Heart left ventricle (tissue), 13 donors: Measurements from ENCODE around the gene PCDHGB5.

Experiments used
- POLR2A ChIP-seq, 2 donors: fragments of 450-650 bp; IDR thresholded peaks; one replicate each; pipeline ENCODE4 v1.6.1; 2017; ENCODE audit warnings: antibody characterized with exemption in 2 of 2, mild to moderate bottlenecking in 2 of 2, moderate library complexity in 2 of 2
- TF ChIP-seq, protein P1 (sequence below), 12 donors: fragments of 200-600 bp; sonication (generic) in 4 of 12; IDR thresholded peaks; one replicate each; pipeline versions ENCODE4 v1.5.0 to v1.8.0; 2018 to 2022; ENCODE audit warnings: antibody characterized with exemption in 12 of 12, mild to moderate bottlenecking in 5 of 12
- donor health status: ischemic (EF 13 %, LVEDD 7.1; RV severe dilation, severe dysfunction).
- donor health status: DM: no; HTN: yes; CAD: no.
- donor health status: DM: no; HTN: no; CAD: no.
- donor health status: ischemic (EF 25% LVEDD 6.9; RV normal size, moderate dysfunction).
- donor health status: ischemic (EF 25% LVEDD 5.7; RV mildly dilated, moderate dysfunction).
- donor health status: ischemic (EF 35%, LVEDD 5.7; RV mildly dilated, moderate dysfunction).
- donor health status: nonischemic (EF 11% LVEDD 7.7; RV severe dilation, severe dysfunction).
- donor health status: DM: yes; HTN: yes; CAD: no.
- donor health status: PGD.
- donor health status: ischemic (EF 29% LVEDD 5.4; RV normal size, mild dysfunction).
- donor health status: nonischemic (EF 23%, LVEDD 6.1; RV moderate dilation, normal function).

DNA sequence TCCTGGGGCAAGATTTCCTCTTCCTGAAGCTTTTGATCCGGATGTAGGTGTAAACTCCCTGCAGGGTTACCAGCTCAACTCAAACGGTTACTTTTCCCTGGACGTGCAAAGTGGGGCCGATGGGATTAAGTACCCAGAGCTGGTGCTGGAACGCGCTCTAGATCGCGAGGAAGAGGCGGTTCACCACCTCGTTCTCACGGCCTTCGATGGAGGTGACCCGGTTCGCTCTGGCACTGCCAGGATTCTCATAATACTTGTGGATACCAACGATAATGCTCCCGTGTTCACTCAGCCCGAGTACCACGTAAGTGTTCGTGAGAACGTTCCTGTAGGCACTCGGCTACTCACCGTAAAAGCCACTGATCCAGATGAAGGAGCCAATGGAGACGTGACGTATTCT lies 42.1 kb upstream of the PCDHGB5 start:
- TF ChIP-seq, protein P1, sequence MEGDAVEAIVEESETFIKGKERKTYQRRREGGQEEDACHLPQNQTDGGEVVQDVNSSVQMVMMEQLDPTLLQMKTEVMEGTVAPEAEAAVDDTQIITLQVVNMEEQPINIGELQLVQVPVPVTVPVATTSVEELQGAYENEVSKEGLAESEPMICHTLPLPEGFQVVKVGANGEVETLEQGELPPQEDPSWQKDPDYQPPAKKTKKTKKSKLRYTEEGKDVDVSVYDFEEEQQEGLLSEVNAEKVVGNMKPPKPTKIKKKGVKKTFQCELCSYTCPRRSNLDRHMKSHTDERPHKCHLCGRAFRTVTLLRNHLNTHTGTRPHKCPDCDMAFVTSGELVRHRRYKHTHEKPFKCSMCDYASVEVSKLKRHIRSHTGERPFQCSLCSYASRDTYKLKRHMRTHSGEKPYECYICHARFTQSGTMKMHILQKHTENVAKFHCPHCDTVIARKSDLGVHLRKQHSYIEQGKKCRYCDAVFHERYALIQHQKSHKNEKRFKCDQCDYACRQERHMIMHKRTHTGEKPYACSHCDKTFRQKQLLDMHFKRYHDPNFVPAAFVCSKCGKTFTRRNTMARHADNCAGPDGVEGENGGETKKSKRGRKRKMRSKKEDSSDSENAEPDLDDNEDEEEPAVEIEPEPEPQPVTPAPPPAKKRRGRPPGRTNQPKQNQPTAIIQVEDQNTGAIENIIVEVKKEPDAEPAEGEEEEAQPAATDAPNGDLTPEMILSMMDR (IDR thresholded peaks at IDR 0.05) = no peak
- no peak for TF ChIP-seq POLR2A (IDR thresholded peaks at IDR 0.05)
